Measurements from ENCODE around the gene ZNF333. TPM values are rescaled to one million over a fixed set of nuclear protein-coding genes. Genes with fewer than 3 reads are reported as not detected.

The ZNF333 gene
- polyA plus RNA-seq, 3 donors, result 7.6 to 43.0 (median 9.3) TPM

- H3K9me3 ChIP-seq (replicated peaks in 1 of 2; ENCODE audit: control insufficient read depth in 1 of 2, insufficient read depth in 1 of 2, low read length in 2 of 2), result no peaks in the 10 kb centered on the region
- WGBS (ENCODE audit: insufficient coverage), result 100% methylated on average over 2 of the region's 2 CpGs
- Mint-ChIP-seq H3K36me3 (peaks cover 87 to 97% of the 10 kb centered on the region in 2 donors), H3K27me3 (ENCODE audit: low read depth in 3 of 3) (peaks cover 2 to 3% (median 2%) of the 10 kb centered on the region in 3 donors), H3K27ac (no peak overlapping the region), H3K4me1 (peaks cover 27% of the 10 kb centered on the region), H3K4me3 (no peak overlapping the region), H3K9me3 (peaks cover 0 to 8% (median 5%) of the 10 kb centered on the region in 7 donors)
- peaks cover 89 to 97% of the 10 kb centered on the region in 2 donors for H3K36me3 ChIP-seq (replicated peaks in 1 of 2; ENCODE audit: control insufficient read depth in 1 of 2, insufficient read depth in 2 of 2, low read length in 2 of 2)
- H3K27me3 ChIP-seq (ENCODE audit: control insufficient read depth in 2 of 2, insufficient read depth in 2 of 2, low read length in 2 of 2), result no peaks in the 10 kb centered on the region
- no peak overlapping the region for H3K27ac ChIP-seq (ENCODE audit: low read depth in 1 of 2, low read length in 2 of 2)
- no peak for DNase-seq
- no peak overlapping the region for H3K9ac ChIP-seq (ENCODE audit: insufficient read depth, low read length, poor library complexity, severe bottlenecking)
- no peak overlapping the region for H3K4me2 ChIP-seq (replicated peaks; ENCODE audit: extremely low read depth, low read length, poor library complexity, severe bottlenecking)
- no peak overlapping the region for H3K4me3 ChIP-seq (replicated peaks in 1 of 3; ENCODE audit: low read depth in 2 of 3, low read length in 3 of 3)
- peaks cover 100% of the 10 kb centered on the region for H4K20me1 ChIP-seq (ENCODE audit: insufficient read depth, low read length)
- TF ChIP-seq CTCF (IDR thresholded peaks at IDR 0.05), result no peak
- no peak overlapping the region for H2AFZ ChIP-seq (ENCODE audit: insufficient read depth, low read depth, low read length, poor library complexity, severe bottlenecking)
- peaks cover 6 to 12% of the 10 kb centered on the region in 2 donors for H3K4me1 ChIP-seq (ENCODE audit: control insufficient read depth in 1 of 2, insufficient read depth in 2 of 2, low read length in 2 of 2)
- intact Hi-C loops (cut with micrococcal nuclease), result no loop called here
- H3K79me2 ChIP-seq (ENCODE audit: insufficient read depth, low read length), result peaks cover 4% of the 10 kb centered on the region
Observed at GRCh38 chr19:14767466-14767971, 77.7 kb downstream of the ZNF333 start.

GRCh38 chr19:14768001-14768400, 78.2 kb downstream of the ZNF333 start:
- Histone ChIP-seq H3K27me3 (ENCODE audit: control insufficient read depth in 2 of 2, insufficient read depth in 2 of 2, low read length in 2 of 2) (no peaks in the 10 kb centered on the region), H3K27ac (ENCODE audit: low read depth in 1 of 2, low read length in 2 of 2) (no peak overlapping the region), H3K79me2 (ENCODE audit: insufficient read depth, low read length) (peaks cover 4% of the 10 kb centered on the region), H3K4me3 (replicated peaks in 1 of 3; ENCODE audit: low read depth in 2 of 3, low read length in 3 of 3) (no peak overlapping the region), H3K9me3 (replicated peaks in 1 of 2; ENCODE audit: control insufficient read depth in 1 of 2, insufficient read depth in 1 of 2, low read length in 2 of 2) (no peaks in the 10 kb centered on the region), H3K36me3 (replicated peaks in 1 of 2; ENCODE audit: control insufficient read depth in 1 of 2, insufficient read depth in 2 of 2, low read length in 2 of 2) (peaks cover 86 to 97% of the 10 kb centered on the region in 2 donors), H2AFZ (ENCODE audit: insufficient read depth, low read depth, low read length, poor library complexity, severe bottlenecking) (no peak overlapping the region), H3K9ac (ENCODE audit: insufficient read depth, low read length, poor library complexity, severe bottlenecking) (no peak overlapping the region), H4K20me1 (ENCODE audit: insufficient read depth, low read length) (peaks cover 100% of the 10 kb centered on the region), H3K4me2 (replicated peaks; ENCODE audit: extremely low read depth, low read length, poor library complexity, severe bottlenecking) (no peak overlapping the region), H3K4me1 (ENCODE audit: control insufficient read depth in 1 of 2, insufficient read depth in 2 of 2, low read length in 2 of 2) (peaks cover 6 to 12% of the 10 kb centered on the region in 2 donors)
- Mint-ChIP-seq H3K27ac (no peak overlapping the region), H3K4me3 (no peak overlapping the region), H3K36me3 (peaks cover 88 to 99% of the 10 kb centered on the region in 2 donors), H3K9me3 (peaks cover 0 to 8% (median 5%) of the 10 kb centered on the region in 7 donors), H3K27me3 (ENCODE audit: low read depth in 3 of 3) (peaks cover 2 to 3% (median 2%) of the 10 kb centered on the region in 3 donors), H3K4me1 (peaks cover 27% of the 10 kb centered on the region)
- no peak for DNase-seq
- TF ChIP-seq CTCF (IDR thresholded peaks at IDR 0.05), result no peak
- intact Hi-C loops (cut with micrococcal nuclease), result no loop called here
- WGBS (ENCODE audit: insufficient coverage), result 100% methylated on average over 2 of the region's 2 CpGs
